GM08714 (cell line): ENCODE data around the gene SCAANT1.
A peak's percentile ranks its signal among the peaks of the same experiment; 100 is the strongest.

Experiments
- H3K4me3 ChIP-seq: fragments of 200-500 bp; sonication (Bioruptor generic); 2 replicates; pipeline ENCODE4 v1.5.1; 2014; ENCODE audit warnings: mild to moderate bottlenecking, low read length, inconsistent platforms
- ZNF274 ChIP-seq: IDR thresholded peaks from 2 replicates; pipeline ENCODE4 v1.6.1; 2012; ENCODE audit warnings: mild to moderate bottlenecking, low read depth, low read length

Gene SCAANT1

GRCh38 chr3:63911873-63912767 lies at the start of gene SCAANT1:
Gene SCAANT1 (minus strand): TSS chr3:63912383.
- TF ChIP-seq ZNF274, result no peak
- peak within 1 kb of the TSS; percentile 68 for H3K4me3 ChIP-seq

GRCh38 chr3:63961891-63962290 lies 49.7 kb upstream of the SCAANT1 start:
- H3K4me3 ChIP-seq, result no peak overlapping the region
- TF ChIP-seq ZNF274, result no peak

GRCh38 chr3:63960048-63960711 lies 48.0 kb upstream of the SCAANT1 start:
- TF ChIP-seq ZNF274, result no peak
- peak overlapping the region; percentile 36; the same call in 1 of the 2 replicates for H3K4me3 ChIP-seq

GRCh38 chr3:63959146-63959545 lies 47.0 kb upstream of the SCAANT1 start:
- no peak overlapping the region for H3K4me3 ChIP-seq
- no peak for TF ChIP-seq ZNF274

- no peak overlapping the region for H3K4me3 ChIP-seq
Measured at GRCh38 chr3:63955830-63956545, 43.8 kb upstream of the SCAANT1 start.

GRCh38 chr3:63955036-63955650 lies 43.0 kb upstream of the SCAANT1 start:
- no peak for TF ChIP-seq ZNF274
- H3K4me3 ChIP-seq, result no peak overlapping the region

More at GRCh38 chr3:63955830-63956545, 43.8 kb upstream of the SCAANT1 start:
- TF ChIP-seq ZNF274, result no peak

GRCh38 chr3:63954182-63954581 lies 42.0 kb upstream of the SCAANT1 start:
- no peak for TF ChIP-seq ZNF274

GRCh38 chr3:63952248-63952594 lies 40.0 kb upstream of the SCAANT1 start:
- H3K4me3 ChIP-seq, result no peak overlapping the region
- no peak for TF ChIP-seq ZNF274

More at GRCh38 chr3:63954182-63954581, 42.0 kb upstream of the SCAANT1 start:
- H3K4me3 ChIP-seq, result no peak overlapping the region

GRCh38 chr3:63951492-63952247 lies 39.5 kb upstream of the SCAANT1 start:
- no peak overlapping the region for H3K4me3 ChIP-seq
- TF ChIP-seq ZNF274, result no peak

GRCh38 chr3:63950698-63951097 lies 38.5 kb upstream of the SCAANT1 start:
- no peak overlapping the region for H3K4me3 ChIP-seq
- TF ChIP-seq ZNF274, result no peak

GRCh38 chr3:63949005-63949404 lies 36.8 kb upstream of the SCAANT1 start:
- no peak overlapping the region for H3K4me3 ChIP-seq
- TF ChIP-seq ZNF274, result no peak

- no peak for TF ChIP-seq ZNF274
- no peak overlapping the region for H3K4me3 ChIP-seq
Measured at GRCh38 chr3:63947594-63947993, 35.4 kb upstream of the SCAANT1 start.

- no peak for TF ChIP-seq ZNF274
Measured at GRCh38 chr3:63946753-63947152, 34.6 kb upstream of the SCAANT1 start.

More at GRCh38 chr3:63946753-63947152, 34.6 kb upstream of the SCAANT1 start:
- H3K4me3 ChIP-seq, result no peak overlapping the region
